Adrenal gland (tissue), 12 donors: ENCODE measurements around the gene DIAPH2. TPM values are rescaled to one million over a fixed set of nuclear protein-coding genes. Genes with fewer than 3 reads are reported as not detected.

Source experiments
- DNase-seq, 7 donors: peaks; one replicate each; pipeline ENCODE4 v3.0.0-alpha.2; 2019 to 2020
- H3K27ac ChIP-seq, 5 donors: fragments of 200-600 bp; sonication (generic) in 4 of 5; 1 replicate in 3 of 5; 2 replicates in 2 of 5; pipeline versions ENCODE4 v1.5.1 to v1.8.0; 2016 to 2020; ENCODE audit warnings: mild to moderate bottlenecking in 1 of 5
- H3K27me3 ChIP-seq: fragments of 200-600 bp; 2 replicates; pipeline ENCODE4 v1.8.0; 2021
- H3K36me3 ChIP-seq, 2 donors: fragments of 200-600 bp; replicated peaks in 1 of 2; 1 replicate in 1 of 2; 2 replicates in 1 of 2; pipeline versions ENCODE4 v1.5.1 to v1.8.0; 2018 to 2022
- H3K4me1 ChIP-seq, 2 donors: fragments of 200-600 bp; replicated peaks in 1 of 2; 1 replicate in 1 of 2; 2 replicates in 1 of 2; pipeline versions ENCODE4 v1.5.1 to v1.8.0; 2018 to 2021
- H3K4me3 ChIP-seq, 4 donors: fragments of 200-600 bp; sonication (generic) in 3 of 4; one replicate each; pipeline ENCODE4 v1.5.1; 2016 to 2018
- H3K9me3 ChIP-seq, 3 donors: fragments of 200-600 bp; sonication (generic) in 1 of 3; replicated peaks in 1 of 3; 1 replicate in 2 of 3; 2 replicates in 1 of 3; pipeline versions ENCODE4 v1.5.1 to v1.8.0; 2016 to 2021
- POLR2A ChIP-seq, 2 donors: fragments of 450-650 bp; IDR thresholded peaks; one replicate each; pipeline ENCODE4 v1.6.1; 2017; ENCODE audit warnings: antibody characterized with exemption in 2 of 2, mild to moderate bottlenecking in 2 of 2, moderate library complexity in 1 of 2
- WGBS, 4 donors: extraction: QIAGEN DNeasy Blood & Tissue Kit in 2 of 4; methylation state at CpG; one replicate each; pipeline versions ENCODE4 v1.1.5 to v1.1.7; 2013 to 2017; 5-methylcytosine and 5-hydroxymethylcytosine counted together
- intact Hi-C, 2 donors: fragments of 100-400 bp; cut with DNase I; formaldehyde crosslinking; loops; one replicate each; pipeline versions ENCODE4 v1.14.1 to v1.15.0; 2022 to 2023
- polyA plus RNA-seq, 3 donors: library from polyadenylated mRNA; stranded (reverse); fragments of 200-250 nt in 2 of 3; fragments of 350-450 nt in 1 of 3; fragmentation: Illumina TruSeq in 1 of 3; extraction: RNeasy Lipid Tissue Mini Kit (QIAGEN cat#74804) in 1 of 3; gene quantifications; one replicate each; pipeline ENCODE4 v1.2.3, GENCODE V29; 2013 to 2014
- total RNA-seq, 9 donors: library from RNA; depleted of rRNA in 4 of 9; stranded (reverse); fragments of >200 nt in 4 of 9; fragments of 120-200 nt in 1 of 9; fragmentation: NEBNext Ultra II Directional in 1 of 9; extraction: Animal tissue kit (Norgen Biotek cat#: 25700) in 1 of 9; gene quantifications; one replicate each; pipeline versions ENCODE4 v1.1.0 to v1.2.4, GENCODE V29; 2013 to 2023
- TF ChIP-seq, protein P1 (sequence below), 6 experiments: fragments of 450-650 bp in 4 of 6; fragments of 200-600 bp in 2 of 6; sonication (generic) in 1 of 6; IDR thresholded peaks; 1 replicate in 5 of 6; 2 replicates in 1 of 6; pipeline versions ENCODE4 v1.5.1 to v1.8.0; 2016 to 2021; ENCODE audit warnings: antibody characterized with exemption in 6 of 6, mild to moderate bottlenecking in 2 of 6, moderate library complexity in 1 of 6
- donor health status: healthy with polysubstance abuse.
- donor health status: Bipolar disorder and iron deficiency.
- donor health status: DM: yes; HTN: yes; CAD: no.
- donor health status: DM: no; HTN: no; CAD: no.
- donor health status: DM: no; HTN: no; CAD: no.
- donor health status: DM: yes; HTN: yes; CAD: no.

DIAPH2 gene
- total and polyA plus RNA-seq, 12 donors: 3.2 to 33.3 (median 12.3) TPM

DNA sequence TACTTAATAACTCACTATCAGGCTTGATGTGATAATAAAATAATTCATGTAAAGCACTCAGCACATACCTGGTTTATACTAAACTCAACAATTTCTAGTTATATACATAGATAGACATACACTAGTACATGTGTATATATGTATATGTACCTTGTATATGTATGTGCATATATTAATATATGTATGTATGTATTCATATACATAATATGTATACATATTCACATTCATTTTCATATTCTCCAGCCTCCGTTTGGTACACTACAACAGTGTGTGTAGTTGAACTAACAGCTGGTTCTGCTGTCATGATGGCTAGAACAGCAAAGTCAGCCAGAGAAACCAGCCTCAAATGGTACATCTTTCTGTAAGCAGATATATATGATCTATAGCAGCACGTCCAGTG lies 869.2 kb downstream of the DIAPH2 start:
- no peak for DNase-seq
- Histone ChIP-seq H3K4me1 (no peaks in the 10 kb centered on the region), H3K27ac (no peak overlapping the region), H3K4me3 (no peak overlapping the region), H3K27me3 (peaks cover 8% of the 10 kb centered on the region), H3K9me3 (no peaks in the 10 kb centered on the region), H3K36me3 (no peaks in the 10 kb centered on the region)
- intact Hi-C loops: no loop called here
- WGBS, 4 donors: 64 to 92% (median 80%) methylated on average over 2 of the region's 2 CpGs
- TF ChIP-seq POLR2A (IDR thresholded peaks at IDR 0.05): no peak
- TF ChIP-seq, protein P1, sequence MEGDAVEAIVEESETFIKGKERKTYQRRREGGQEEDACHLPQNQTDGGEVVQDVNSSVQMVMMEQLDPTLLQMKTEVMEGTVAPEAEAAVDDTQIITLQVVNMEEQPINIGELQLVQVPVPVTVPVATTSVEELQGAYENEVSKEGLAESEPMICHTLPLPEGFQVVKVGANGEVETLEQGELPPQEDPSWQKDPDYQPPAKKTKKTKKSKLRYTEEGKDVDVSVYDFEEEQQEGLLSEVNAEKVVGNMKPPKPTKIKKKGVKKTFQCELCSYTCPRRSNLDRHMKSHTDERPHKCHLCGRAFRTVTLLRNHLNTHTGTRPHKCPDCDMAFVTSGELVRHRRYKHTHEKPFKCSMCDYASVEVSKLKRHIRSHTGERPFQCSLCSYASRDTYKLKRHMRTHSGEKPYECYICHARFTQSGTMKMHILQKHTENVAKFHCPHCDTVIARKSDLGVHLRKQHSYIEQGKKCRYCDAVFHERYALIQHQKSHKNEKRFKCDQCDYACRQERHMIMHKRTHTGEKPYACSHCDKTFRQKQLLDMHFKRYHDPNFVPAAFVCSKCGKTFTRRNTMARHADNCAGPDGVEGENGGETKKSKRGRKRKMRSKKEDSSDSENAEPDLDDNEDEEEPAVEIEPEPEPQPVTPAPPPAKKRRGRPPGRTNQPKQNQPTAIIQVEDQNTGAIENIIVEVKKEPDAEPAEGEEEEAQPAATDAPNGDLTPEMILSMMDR (IDR thresholded peaks at IDR 0.05): no peak

DNA sequence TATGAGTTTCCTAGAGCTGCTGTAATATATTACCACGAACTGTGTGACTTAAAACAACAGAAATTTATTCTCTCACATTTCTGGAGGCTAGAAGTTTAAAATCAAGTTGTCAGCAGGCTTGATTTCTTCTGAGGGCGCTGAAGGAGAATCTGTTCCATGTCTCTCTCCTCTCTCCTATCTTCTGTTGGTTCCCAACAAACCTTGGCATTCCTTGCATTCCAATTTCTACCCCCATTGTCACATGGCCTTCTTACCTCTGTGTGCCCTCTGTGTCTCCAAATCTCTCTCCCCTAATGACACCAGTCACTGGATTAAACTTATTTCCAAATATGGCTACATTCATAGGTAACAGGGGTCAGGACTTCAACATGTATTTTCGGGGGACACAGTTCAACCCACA lies 871.7 kb downstream of the DIAPH2 start:
- no peak overlapping the region for H3K4me3 ChIP-seq
- intact Hi-C loops: no loop called here
- no peaks in the 10 kb centered on the region for H3K36me3 ChIP-seq
- no peak for DNase-seq
- WGBS, 4 donors: 82 to 95% (median 88%) methylated on average over 3 of the region's 3 CpGs
- TF ChIP-seq, protein P1 (IDR thresholded peaks at IDR 0.05): no peak
- no peak for TF ChIP-seq POLR2A (IDR thresholded peaks at IDR 0.05)
- H3K4me1 ChIP-seq: no peaks in the 10 kb centered on the region
- no peak overlapping the region for H3K27ac ChIP-seq
- peaks cover 8% of the 10 kb centered on the region for H3K27me3 ChIP-seq
- no peaks in the 10 kb centered on the region for H3K9me3 ChIP-seq

DNA sequence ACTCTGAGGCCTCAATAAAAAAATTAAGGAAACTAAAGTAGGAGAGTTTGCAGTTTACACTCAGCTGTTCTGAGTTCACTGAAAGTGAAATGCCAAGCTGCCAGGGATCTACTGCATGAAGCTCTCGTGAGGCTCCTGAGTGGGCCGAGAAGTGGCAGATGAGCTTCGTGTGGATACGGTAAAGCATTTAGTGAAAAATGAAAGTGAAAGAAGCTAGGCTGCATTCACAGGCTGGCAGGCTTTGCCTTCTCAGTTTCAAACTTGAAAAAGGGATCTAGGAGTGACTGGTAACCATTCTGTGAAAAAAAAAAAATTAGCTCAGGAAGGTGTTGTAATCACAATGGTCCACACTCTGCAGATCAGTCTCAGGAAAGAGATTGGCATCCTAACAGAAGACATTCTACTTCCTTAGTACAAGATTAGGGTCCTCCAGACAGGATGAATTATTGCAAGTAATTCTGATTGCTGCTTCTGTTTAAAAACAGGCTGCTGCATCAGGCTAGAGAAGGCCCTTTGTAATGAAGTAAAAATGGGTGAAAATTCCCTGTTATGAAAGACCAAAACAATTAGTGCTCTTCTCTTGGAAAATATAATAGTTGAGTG lies 879.0 kb downstream of the DIAPH2 start:
- peak overlapping the region in 2 of 5 donors; percentile 9 to 42 for H3K27ac ChIP-seq
- no peak for TF ChIP-seq POLR2A (IDR thresholded peaks at IDR 0.05)
- TF ChIP-seq, protein P1 (IDR thresholded peaks at IDR 0.05): no peak
- H3K4me3 ChIP-seq: peak overlapping the region in 2 of 4 donors; percentile 20 to 52
- WGBS, 4 donors: 0 to 22% (median 9%) methylated on average over 4 of the region's 4 CpGs
- DNase-seq: peak; percentile 31 to 71 (median 53)
- H3K9me3 ChIP-seq: no peaks in the 10 kb centered on the region
- H3K27me3 ChIP-seq: no peaks in the 10 kb centered on the region
- intact Hi-C loops: no loop called here
- H3K4me1 ChIP-seq: peaks cover 0 to 14% of the 10 kb centered on the region in 2 donors
- H3K36me3 ChIP-seq: no peaks in the 10 kb centered on the region

DNA sequence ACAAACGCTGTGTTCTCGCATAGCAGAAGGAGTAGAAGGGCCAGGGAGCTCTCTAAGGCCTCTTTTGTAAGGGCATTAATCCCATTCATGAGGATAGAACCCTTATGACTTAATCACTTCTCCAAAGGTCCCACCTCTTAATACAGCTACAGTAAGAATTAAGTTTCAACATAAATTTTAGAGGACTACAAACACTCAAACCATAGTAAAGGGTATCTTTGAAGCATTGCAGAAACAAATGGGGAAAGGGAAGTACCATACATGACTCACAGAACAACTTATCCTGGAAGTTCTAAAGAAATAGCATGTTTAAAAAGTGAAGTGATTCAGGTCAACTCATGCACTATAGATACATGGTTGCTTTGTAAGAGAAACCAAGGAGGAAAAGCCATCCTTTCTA lies 879.9 kb downstream of the DIAPH2 start:
- 62 to 91% (median 86%) methylated on average over 2 of the region's 2 CpGs for WGBS, 4 donors

More for the DNA sequence above, 879.9 kb downstream of the DIAPH2 start:
- TF ChIP-seq POLR2A (IDR thresholded peaks at IDR 0.05): no peak
- TF ChIP-seq, protein P1 (IDR thresholded peaks at IDR 0.05): no peak
- DNase-seq: no peak
- Histone ChIP-seq H3K36me3 (no peaks in the 10 kb centered on the region), H3K4me3 (no peak overlapping the region), H3K4me1 (peaks cover 0 to 14% of the 10 kb centered on the region in 2 donors), H3K27me3 (no peaks in the 10 kb centered on the region), H3K9me3 (no peaks in the 10 kb centered on the region), H3K27ac (no peak overlapping the region)
- intact Hi-C loops: no loop called here
